H9 (cell line): ENCODE data around the gene NLRC3. TPM values are rescaled to one million over a fixed set of nuclear protein-coding genes. Genes with fewer than 3 reads are reported as not detected.

Experiments used
- DNase-seq: peaks from one replicate; pipeline ENCODE4 v3.0.0-alpha.2; 2017
- H2AFZ ChIP-seq: one replicate; pipeline ENCODE4 v1.6.1; 2013; ENCODE audit warnings: mild to moderate bottlenecking, low read length, control low read depth, moderate library complexity
- H2AK5ac ChIP-seq: 2 replicates; pipeline ENCODE4 v1.6.1; 2013; ENCODE audit warnings: low read length, control low read depth, mixed read lengths; ENCODE audit not compliant: insufficient read length
- H2BK120ac ChIP-seq: one replicate; pipeline ENCODE4 v1.6.1; 2013; ENCODE audit warnings: low read depth, mild to moderate bottlenecking, low read length, control low read depth, inconsistent platforms; ENCODE audit not compliant: poor library complexity, severe bottlenecking
- H2BK12ac ChIP-seq: 2 replicates; pipeline ENCODE4 v1.6.1; 2013; ENCODE audit warnings: low read length, control low read depth, mixed read lengths, low read depth; ENCODE audit not compliant: insufficient read length
- H2BK15ac ChIP-seq: 2 replicates; pipeline ENCODE4 v1.6.1; 2013; ENCODE audit warnings: low read depth, low read length, control low read depth
- H2BK20ac ChIP-seq: one replicate; pipeline ENCODE4 v1.6.1; 2013; ENCODE audit warnings: low read depth, mild to moderate bottlenecking, low read length, control low read depth, inconsistent platforms; ENCODE audit not compliant: poor library complexity, severe bottlenecking
- H2BK5ac ChIP-seq: 2 replicates; pipeline ENCODE4 v1.6.1; 2013; ENCODE audit warnings: low read length, control low read depth, mixed read lengths; ENCODE audit not compliant: insufficient read length
- H3K14ac ChIP-seq: 2 replicates; pipeline ENCODE4 v1.6.1; 2013; ENCODE audit warnings: low read length, control low read depth; ENCODE audit not compliant: insufficient read depth
- H3K18ac ChIP-seq: 2 replicates; pipeline ENCODE4 v1.6.1; 2013; ENCODE audit warnings: low read depth, mild to moderate bottlenecking, mixed read lengths, low read length, control low read depth; ENCODE audit not compliant: insufficient read length
- H3K23ac ChIP-seq: 2 replicates; pipeline ENCODE4 v1.6.1; 2013; ENCODE audit warnings: low read length, control low read depth, mixed read lengths, low read depth; ENCODE audit not compliant: insufficient read length
- H3K23me2 ChIP-seq: 2 replicates; pipeline ENCODE4 v1.6.1; 2013; ENCODE audit warnings: low read depth, mild to moderate bottlenecking, mixed read lengths, low read length, control low read depth; ENCODE audit not compliant: insufficient read length, poor library complexity, severe bottlenecking
- H3K27ac ChIP-seq: 2 replicates; pipeline ENCODE4 v1.5.1; 2013; ENCODE audit warnings: low read length, control low read depth, mixed read lengths, low read depth; ENCODE audit not compliant: insufficient read length
- H3K27me3 ChIP-seq: 2 replicates; pipeline ENCODE4 v1.6.1; 2013; ENCODE audit warnings: low read length, control low read depth, inconsistent platforms; ENCODE audit not compliant: insufficient read depth
- H3K4ac ChIP-seq: 2 replicates; pipeline ENCODE4 v1.6.1; 2013; ENCODE audit warnings: low read depth, mild to moderate bottlenecking, control low read depth, inconsistent platforms, low read length, moderate library complexity
- H3K4me1 ChIP-seq: 2 replicates; pipeline ENCODE4 v1.6.1; 2013; ENCODE audit warnings: low read length, control low read depth, inconsistent platforms; ENCODE audit not compliant: insufficient read depth
- H3K4me2 ChIP-seq: 2 replicates; pipeline ENCODE4 v1.6.1; 2013; ENCODE audit warnings: low read length, control low read depth, mixed read lengths; ENCODE audit not compliant: insufficient read length, insufficient read depth
- H3K56ac ChIP-seq: 2 replicates; pipeline ENCODE4 v1.6.1; 2013; ENCODE audit warnings: low read depth, mild to moderate bottlenecking, mixed read lengths, low read length, control low read depth; ENCODE audit not compliant: insufficient read length
- H3K79me1 ChIP-seq: 2 replicates; pipeline ENCODE4 v1.6.1; 2013; ENCODE audit warnings: low read depth, mild to moderate bottlenecking, moderate library complexity, low read length, control low read depth, inconsistent platforms; ENCODE audit not compliant: insufficient read depth, poor library complexity, severe bottlenecking
- H3K79me2 ChIP-seq: 2 replicates; pipeline ENCODE4 v1.6.1; 2013; ENCODE audit warnings: low read length, control low read depth, inconsistent platforms; ENCODE audit not compliant: insufficient read depth
- H3K9ac ChIP-seq: 2 replicates; pipeline ENCODE4 v1.6.1; 2013; ENCODE audit warnings: low read length, control low read depth, mixed read lengths; ENCODE audit not compliant: insufficient read length; ENCODE audit errors: extremely low read depth
- H3K9me3 ChIP-seq: one replicate; pipeline ENCODE4 v1.6.1; 2013; ENCODE audit warnings: low read depth, low read length, inconsistent platforms; ENCODE audit not compliant: control insufficient read depth
- H3T11ph ChIP-seq: one replicate; pipeline ENCODE4 v1.6.1; 2013; ENCODE audit warnings: mild to moderate bottlenecking, low read length, control low read depth, inconsistent platforms
- H4K20me1 ChIP-seq: one replicate; pipeline ENCODE4 v1.6.1; 2013; ENCODE audit not compliant: control insufficient read depth, insufficient read length, insufficient read depth
- H4K5ac ChIP-seq: 2 replicates; pipeline ENCODE4 v1.6.1; 2013; ENCODE audit warnings: low read depth, mild to moderate bottlenecking, mixed read lengths, low read length, control low read depth; ENCODE audit not compliant: insufficient read length
- H4K8ac ChIP-seq: replicated peaks from 2 replicates; pipeline ENCODE4 v1.6.1; 2013; ENCODE audit warnings: low read length, control low read depth, mixed read lengths, low read depth; ENCODE audit not compliant: insufficient read length
- H4K91ac ChIP-seq: 2 replicates; pipeline ENCODE4 v1.6.1; 2013; ENCODE audit warnings: low read depth, mild to moderate bottlenecking, moderate library complexity, mixed read lengths, low read length, control low read depth; ENCODE audit not compliant: insufficient read length
- H3K27ac Mint-ChIP-seq, 3 experiments: 2 replicates in 2 of 3; 3 replicates in 1 of 3; pipeline ENCODE4 v1.8.0; 2020 to 2021; ENCODE audit warnings: mixed read lengths in 3 of 3, mild to moderate bottlenecking in 1 of 3, moderate library complexity in 1 of 3
- H3K27me3 Mint-ChIP-seq: 2 replicates; pipeline ENCODE4 v1.8.0; 2021; ENCODE audit warnings: low read depth, mild to moderate bottlenecking, moderate library complexity, mixed read lengths
- H3K36me3 Mint-ChIP-seq, 3 experiments: 2 replicates in 2 of 3; 3 replicates in 1 of 3; pipeline ENCODE4 v1.8.0; 2020 to 2021; ENCODE audit warnings: low read depth in 3 of 3, mixed read lengths in 3 of 3; ENCODE audit not compliant: insufficient read depth in 1 of 3
- H3K4me1 Mint-ChIP-seq, 2 experiments: 2 replicates each; pipeline ENCODE4 v1.8.0; 2020; ENCODE audit warnings: mixed read lengths in 2 of 2
- H3K4me3 Mint-ChIP-seq, 2 experiments: 2 replicates in 1 of 2; 3 replicates in 1 of 2; pipeline ENCODE4 v1.8.0; 2020 to 2021; ENCODE audit warnings: mild to moderate bottlenecking in 2 of 2, mixed read lengths in 2 of 2, moderate library complexity in 1 of 2
- H3K9me3 Mint-ChIP-seq, 2 experiments: 2 replicates in 1 of 2; 3 replicates in 1 of 2; pipeline ENCODE4 v1.8.0; 2020; ENCODE audit warnings: mild to moderate bottlenecking in 2 of 2, mixed read lengths in 2 of 2, moderate library complexity in 1 of 2
- CTCF ChIP-seq: fragments of 200-600 bp; sonication (generic); conservative IDR thresholded peaks from 3 replicates; pipeline ENCODE4 v1.8.0; 2021; ENCODE audit warnings: antibody characterized with exemption, mild to moderate bottlenecking
- WGBS: extraction: QIAGEN DNeasy Blood & Tissue Kit; methylation state at CpG from one replicate; pipeline ENCODE4 v1.1.7; 2013; ENCODE audit warnings: missing lambda C conversion rate, low lambda C conversion rate, mixed read lengths; ENCODE audit not compliant: insufficient read length; ENCODE audit errors: extremely low coverage; 5-methylcytosine and 5-hydroxymethylcytosine counted together
- total RNA-seq: library from RNA; stranded (reverse); gene quantifications from 2 replicates; pipeline ENCODE4 v1.2.1, GENCODE V29; 2021

Gene NLRC3
- total RNA-seq, 1 experiment from 2014 or later, result 0.44 TPM

- no peak overlapping the region for H4K91ac ChIP-seq
- H2AFZ ChIP-seq, result no peak overlapping the region
- H3K79me2 ChIP-seq, result no peaks in the 10 kb centered on the region
- no peaks in the 10 kb centered on the region for H3K9me3 ChIP-seq
- H3K9ac ChIP-seq, result no peak overlapping the region
- H2AK5ac ChIP-seq, result no peak overlapping the region
- H2BK15ac ChIP-seq, result no peak overlapping the region
- H3K4me2 ChIP-seq, result no peak overlapping the region
- TF ChIP-seq CTCF, result no peak
- H2BK5ac ChIP-seq, result no peak overlapping the region
- H3K4me1 ChIP-seq, result no peaks in the 10 kb centered on the region
- no peak overlapping the region for H3K27ac Mint-ChIP-seq
- no peak overlapping the region for H3K18ac ChIP-seq
- H2BK120ac ChIP-seq, result no peak overlapping the region
- H3K4ac ChIP-seq, result no peak overlapping the region
- peaks cover 13 to 17% of the 10 kb centered on the region in 2 experiments for H3K9me3 Mint-ChIP-seq
- H3T11ph ChIP-seq, result no peak overlapping the region
- H3K4me3 Mint-ChIP-seq, result no peak overlapping the region
- no peak for DNase-seq
- no peaks in the 10 kb centered on the region for H3K27me3 ChIP-seq
- H3K14ac ChIP-seq, result no peak overlapping the region
- H3K4me1 Mint-ChIP-seq, result peaks cover 6 to 8% of the 10 kb centered on the region in 2 experiments
- no CpG with 5 or more reads among the region's 2 CpGs for WGBS
- H3K23me2 ChIP-seq, result no peaks in the 10 kb centered on the region
- H3K79me1 ChIP-seq, result no peaks in the 10 kb centered on the region
- H3K36me3 Mint-ChIP-seq, result peaks cover 5 to 8% (median 5%) of the 10 kb centered on the region in 3 experiments; a peak in 4 of 7 replicates
- H3K23ac ChIP-seq, result no peak overlapping the region
- H3K27me3 Mint-ChIP-seq, result no peaks in the 10 kb centered on the region; the same call in 1 of the 2 replicates
- H4K20me1 ChIP-seq, result no peaks in the 10 kb centered on the region
- H3K27ac ChIP-seq, result no peak overlapping the region
- no peak overlapping the region for H3K56ac ChIP-seq
- no peak overlapping the region for H4K8ac ChIP-seq
- H2BK12ac ChIP-seq, result no peak overlapping the region
- no peak overlapping the region for H4K5ac ChIP-seq
- H2BK20ac ChIP-seq, result no peak overlapping the region
Observed at GRCh38 chr16:3569851-3570250, 7.4 kb downstream of the NLRC3 start.
